IMR-90 (cell line): ENCODE measurements around the gene MIOX. TPM values are rescaled to one million over a fixed set of nuclear protein-coding genes. Genes with fewer than 3 reads are reported as not detected.

Experiments
- ATAC-seq: fragments of 200-7000 bp; cut with Tn5 transposase; 2 replicates; pipeline ENCODE4 v1.9.1; 2020; ENCODE audit warnings: low read depth, mild to moderate bottlenecking, moderate library complexity
- BruUV-seq: library from RNA; stranded (reverse); fragments of 400-500 nt; replicated peaks from 2 replicates; lab custom pipeline; 2021; lab: Mats Ljungman, UMichigan
- CTCF ChIA-PET: fragments of 300-600 bp; formaldehyde crosslinking; extraction: SDS; loops from one replicate; lab custom pipeline; 2021; ENCODE audit warnings: antibody characterized with exemption; lab: Yijun Ruan, JAX
- POLR2A ChIA-PET: fragments of 300-600 bp; sonication (Branson Sonifier 250); formaldehyde crosslinking; loops from one replicate; lab custom pipeline; 2022; ENCODE audit warnings: antibody characterized with exemption; ENCODE audit not compliant: unreplicated experiment; lab: Charles Lee
- DNase-seq: peaks from one replicate; pipeline ENCODE4 v3.0.0; 2013
- H2AFZ ChIP-seq: replicated peaks from 2 replicates; pipeline ENCODE3; 2013; ENCODE audit warnings: low read length, mild to moderate bottlenecking; ENCODE audit not compliant: poor library complexity
- H2AK5ac ChIP-seq: 2 replicates; pipeline ENCODE4 v1.6.1; 2013; ENCODE audit warnings: low read depth, low read length, inconsistent platforms
- H2AK9ac ChIP-seq: replicated peaks from 2 replicates; pipeline ENCODE3; 2013; ENCODE audit warnings: mild to moderate bottlenecking, low read depth, low read length, moderate library complexity; ENCODE audit not compliant: poor library complexity
- H2BK120ac ChIP-seq: 2 replicates; pipeline ENCODE4 v1.6.1; 2013; ENCODE audit warnings: low read depth, low read length, inconsistent platforms
- H2BK15ac ChIP-seq: 3 replicates; pipeline ENCODE4 v1.6.1; 2013; ENCODE audit warnings: low read depth, low read length, inconsistent platforms
- H2BK20ac ChIP-seq: 2 replicates; pipeline ENCODE4 v1.6.1; 2013; ENCODE audit warnings: low read depth, mild to moderate bottlenecking, inconsistent platforms, low read length, moderate library complexity
- H2BK5ac ChIP-seq: 2 replicates; pipeline ENCODE4 v1.6.1; 2013; ENCODE audit warnings: mild to moderate bottlenecking, low read depth, low read length, inconsistent platforms; ENCODE audit not compliant: poor library complexity, severe bottlenecking
- H3K14ac ChIP-seq: replicated peaks from 2 replicates; pipeline ENCODE4 v1.6.1; 2013; ENCODE audit warnings: low read depth, low read length, inconsistent platforms
- H3K18ac ChIP-seq: 2 replicates; pipeline ENCODE4 v1.6.1; 2013; ENCODE audit warnings: low read depth, low read length, control low read depth
- H3K23ac ChIP-seq: 2 replicates; pipeline ENCODE4 v1.6.1; 2013; ENCODE audit warnings: low read depth, low read length, inconsistent platforms
- H3K27ac ChIP-seq: 2 replicates; pipeline ENCODE4 v1.5.1; 2013; ENCODE audit warnings: mild to moderate bottlenecking, control low read depth, low read length; ENCODE audit not compliant: insufficient read depth
- H3K27me3 ChIP-seq: 2 replicates; pipeline ENCODE4 v1.6.1; 2013; ENCODE audit warnings: low read length; ENCODE audit not compliant: control insufficient read depth, insufficient read depth
- H3K36me3 ChIP-seq: 2 replicates; pipeline ENCODE4 v1.6.1; 2013; ENCODE audit warnings: low read length, mixed read lengths; ENCODE audit not compliant: control insufficient read depth, insufficient read depth
- H3K4ac ChIP-seq: 2 replicates; pipeline ENCODE4 v1.6.1; 2013; ENCODE audit warnings: low read depth, low read length, inconsistent platforms
- H3K4me1 ChIP-seq: 2 replicates; pipeline ENCODE4 v1.6.1; 2013; ENCODE audit warnings: low read length, mixed read lengths; ENCODE audit not compliant: control insufficient read depth, insufficient read depth
- H3K4me2 ChIP-seq: 2 replicates; pipeline ENCODE4 v1.6.1; 2013; ENCODE audit warnings: low read depth, mild to moderate bottlenecking, control low read depth, low read length, moderate library complexity
- H3K4me3 ChIP-seq: 2 replicates; pipeline ENCODE4 v1.5.1; 2013; ENCODE audit warnings: low read depth, mild to moderate bottlenecking, control low read depth, low read length, moderate library complexity; ENCODE audit not compliant: insufficient read depth
- H3K56ac ChIP-seq: 2 replicates; pipeline ENCODE4 v1.6.1; 2013; ENCODE audit warnings: low read length, inconsistent platforms; ENCODE audit not compliant: insufficient read depth; ENCODE audit errors: extremely low read depth
- H3K79me1 ChIP-seq, 2 experiments: 2 replicates each; pipeline ENCODE4 v1.6.1; 2013; ENCODE audit warnings: low read length in 2 of 2, inconsistent platforms in 1 of 2, low read depth in 1 of 2
- H3K9ac ChIP-seq: 2 replicates; pipeline ENCODE4 v1.6.1; 2013; ENCODE audit warnings: low read depth, low read length, control low read depth
- H3K9me1 ChIP-seq: 2 replicates; pipeline ENCODE4 v1.6.1; 2013; ENCODE audit warnings: low read length, inconsistent platforms; ENCODE audit not compliant: insufficient read depth
- H3K9me3 ChIP-seq: 2 replicates; pipeline ENCODE4 v1.6.1; 2013; ENCODE audit warnings: low read length; ENCODE audit not compliant: control insufficient read depth, insufficient read depth
- H4K20me1 ChIP-seq: 2 replicates; pipeline ENCODE4 v1.6.1; 2013; ENCODE audit warnings: low read length, inconsistent platforms; ENCODE audit not compliant: insufficient read depth
- H4K5ac ChIP-seq: 2 replicates; pipeline ENCODE4 v1.6.1; 2013; ENCODE audit warnings: mild to moderate bottlenecking, low read depth, low read length, control low read depth
- H4K8ac ChIP-seq, 2 experiments: 2 replicates each; pipeline ENCODE4 v1.6.1; 2013; ENCODE audit warnings: low read depth in 2 of 2, low read length in 2 of 2, control low read depth in 1 of 2, inconsistent platforms in 1 of 2
- H4K91ac ChIP-seq: 2 replicates; pipeline ENCODE4 v1.6.1; 2013; ENCODE audit warnings: low read depth, low read length, inconsistent platforms; ENCODE audit not compliant: insufficient read depth
- BHLHE40 ChIP-seq: fragments of 150-350 bp; IDR thresholded peaks from 2 replicates; pipeline ENCODE4 v1.6.1; 2016; ENCODE audit warnings: mild to moderate bottlenecking, low read depth, low read length
- CEBPB ChIP-seq: IDR thresholded peaks from 2 replicates; pipeline ENCODE4 v1.6.1; 2012; ENCODE audit warnings: low read depth, low read length, improper control_type of control experiment
- ELK1 ChIP-seq: fragments of 150-350 bp; IDR thresholded peaks from 2 replicates; pipeline ENCODE4 v1.6.1; 2016; ENCODE audit warnings: low read depth, mild to moderate bottlenecking, low read length, moderate library complexity, borderline replicate concordance
- FOS ChIP-seq: fragments of 150-350 bp; IDR thresholded peaks from 2 replicates; pipeline ENCODE4 v1.6.1; 2016; ENCODE audit warnings: low read depth, low read length
- MAZ ChIP-seq: IDR thresholded peaks from 2 replicates; pipeline ENCODE4 v1.6.1; 2012; ENCODE audit warnings: low read depth, mild to moderate bottlenecking, low read length, improper control_type of control experiment, moderate library complexity, borderline replicate concordance
- NFE2L2 ChIP-seq: fragments of 150-350 bp; IDR thresholded peaks from 2 replicates; pipeline ENCODE4 v1.6.1; 2016; ENCODE audit warnings: low read depth, mild to moderate bottlenecking, low read length
- POLR2A ChIP-seq: IDR thresholded peaks from 2 replicates; pipeline ENCODE4 v1.6.1; 2012; ENCODE audit warnings: mild to moderate bottlenecking, low read depth, low read length
- RAD21 ChIP-seq: IDR thresholded peaks from 2 replicates; pipeline ENCODE4 v1.6.1; 2012; ENCODE audit warnings: low read length, improper control_type of control experiment
- RCOR1 ChIP-seq: IDR thresholded peaks from 2 replicates; pipeline ENCODE4 v1.6.1; 2012; ENCODE audit warnings: mild to moderate bottlenecking, low read length, improper control_type of control experiment; ENCODE audit not compliant: insufficient replicate concordance
- RFX5 ChIP-seq: IDR thresholded peaks from 2 replicates; pipeline ENCODE4 v1.8.0; 2012; ENCODE audit warnings: low read depth, mild to moderate bottlenecking, low read length, moderate library complexity
- SMC3 ChIP-seq: fragments of 150-350 bp; IDR thresholded peaks from 2 replicates; pipeline ENCODE4 v1.6.1; 2016; ENCODE audit warnings: low read depth, mild to moderate bottlenecking, antibody characterized with exemption, low read length, moderate library complexity
- WGBS, 2 experiments: methylation state at CpG; one replicate each; pipeline versions ENCODE4 v1.1.5 to v1.1.7; 2013; ENCODE audit warnings: missing lambda C conversion rate in 2 of 2; ENCODE audit not compliant: insufficient read length in 1 of 2; ENCODE audit errors: extremely low coverage in 2 of 2; 5-methylcytosine and 5-hydroxymethylcytosine counted together
- dilution Hi-C: fragments of 300-500 bp; cut with HindIII; formaldehyde crosslinking; loops from one replicate; pipeline ENCODE4 v1.14.3; 2018; ENCODE audit warnings: low sequenced_read_pairs; ENCODE audit not compliant: unreplicated experiment
- in situ Hi-C: fragments of 300-500 bp; cut with MboI; formaldehyde crosslinking; loops from 3 replicates; pipeline ENCODE4 v1.14.3; 2019; ENCODE audit warnings: low sequenced_read_pairs, inconsistent platforms, mixed read lengths
- intact Hi-C: fragments of 100-400 bp; cut with micrococcal nuclease; formaldehyde crosslinking; loops from 2 replicates; pipeline ENCODE4 v1.10.0; 2022
- polyA plus RNA-seq, 3 experiments: library from polyadenylated mRNA; depleted of rRNA; stranded (reverse); fragments of >200 nt; gene quantifications; 2 replicates each; pipeline ENCODE4 v1.2.3, GENCODE V29; 2012; ENCODE audit warnings: low replicate concordance in 1 of 3
- total RNA-seq: library from RNA; depleted of rRNA; stranded (reverse); fragments of >200 nt; gene quantifications from 2 replicates; pipeline ENCODE4 v1.2.3, GENCODE V29; 2012
- TF ChIP-seq, protein P1 (sequence below): fragments of 150-350 bp; IDR thresholded peaks from 2 replicates; pipeline ENCODE4 v1.6.1; 2017; ENCODE audit warnings: mild to moderate bottlenecking, antibody characterized with exemption, low read length, low read depth
- TF ChIP-seq, protein P2 (sequence below): conservative IDR thresholded peaks from 2 replicates; pipeline ENCODE4 v1.5.1; 2012; ENCODE audit warnings: mild to moderate bottlenecking, low read depth, low read length, improper control_type of control experiment

Gene MIOX
- total and polyA plus RNA-seq, 2 of the 4 experiments (the other 2 are of a cell fraction) = not detected

DNA sequence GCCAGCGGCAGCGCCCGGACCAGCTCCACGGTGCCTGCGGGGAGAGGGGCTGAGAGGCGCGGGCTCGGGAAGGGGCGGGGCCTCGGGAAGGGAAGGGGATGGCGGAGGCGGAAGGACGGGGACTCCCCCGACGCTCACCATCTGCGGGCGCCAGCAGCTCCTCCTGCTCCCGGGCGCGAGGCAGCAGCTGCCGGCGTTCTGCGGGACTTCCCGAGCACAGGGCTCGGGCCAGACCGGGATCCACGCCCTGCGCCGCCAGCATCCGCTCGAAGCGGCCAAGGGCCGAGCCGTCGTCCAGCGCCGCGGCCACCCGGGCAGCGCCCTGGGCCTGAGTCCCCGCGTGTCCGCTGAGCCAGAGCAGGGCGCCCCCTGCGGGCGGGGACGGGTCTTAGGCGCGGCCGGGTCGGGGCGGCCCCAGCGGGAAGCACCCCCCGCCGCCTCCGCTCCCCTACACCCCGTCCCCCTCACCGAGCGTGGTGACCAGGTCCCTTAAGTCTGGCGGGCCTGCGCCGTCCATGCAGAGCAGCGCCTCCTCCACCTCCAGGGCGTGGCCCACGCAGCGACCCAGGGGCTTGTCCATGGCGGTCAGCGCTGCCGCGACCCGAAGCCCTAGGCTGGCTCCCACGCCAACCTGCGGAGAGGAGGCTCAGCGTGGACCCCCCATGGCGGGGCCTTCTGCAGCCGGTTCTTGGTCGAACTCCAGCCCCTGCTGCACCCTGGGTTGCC is 39.6 kb downstream of the MIOX start:
- Histone ChIP-seq H2BK5ac (peak overlapping the region; percentile 85), H3K4me1 (peaks cover 17% of the 10 kb centered on the region), H4K91ac (peak overlapping the region; percentile 76), H3K27me3 (peaks cover 2% of the 10 kb centered on the region; the same call in 1 of the 2 replicates), H3K79me1 (peaks cover 11 to 46% of the 10 kb centered on the region in 2 experiments), H4K8ac (peak overlapping the region; percentile 82 to 91), H3K9me3 (no peaks in the 10 kb centered on the region), H3K4me2 (peak overlapping the region; percentile 90), H2BK120ac (peak overlapping the region; percentile 52), H3K36me3 (peaks cover 24% of the 10 kb centered on the region), H2BK15ac (no peak overlapping the region), H4K20me1 (peaks cover 19% of the 10 kb centered on the region), H2AFZ (peak overlapping the region; percentile 96), H3K4me3 (peak overlapping the region; percentile 84), H3K4ac (peak overlapping the region; percentile 96), H3K9me1 (peaks cover 15% of the 10 kb centered on the region), H2AK5ac (peak overlapping the region; percentile 94), H4K5ac (peak overlapping the region; percentile 79), H3K27ac (peak overlapping the region; percentile 96), H3K18ac (peak overlapping the region; percentile 48; the same call in 1 of the 2 replicates), H2AK9ac (peak overlapping the region; percentile 99), H2BK20ac (no peak overlapping the region), H3K23ac (peak overlapping the region; percentile 97), H3K9ac (peak overlapping the region; percentile 89), H3K14ac (peak overlapping the region; percentile 92), H3K56ac (peak overlapping the region; percentile 83)
- dilution Hi-C loops (no loop called here), in situ Hi-C loops (loop anchor here (5.0 kb wide), 1 partner anchor 51 kb away; the partner anchor contains the start of gene CPT1B), intact Hi-C loops (loop anchor here (5.0 kb wide), 1 partner anchor 56 kb away; the partner anchor contains the start of gene CHKB)
- DNase-seq = peak; percentile 64
- ATAC-seq = peak; percentile 56
- ChIA-PET POLR2A (interaction anchor here (0.6 to 0.7 kb wide), 3 partner anchors 18 to 53 kb away, joined by 3 to 4 read pairs (median 3); partner anchors contain the start of genes LMF2, NCAPH2 and SYCE3), CTCF (interaction anchor here (0.5 to 1.6 kb wide), 11 partner anchors 17 to 231 kb away, joined by 3 to 8 read pairs (median 4); partner anchors contain the start of genes CHKB, LMF2, NCAPH2 and SYCE3)
- 0% methylated on average over 25 of the region's 77 CpGs; no CpG with 5 or more reads in 1 of the 2 experiments for WGBS, 2 experiments
- no TSS peak for BruUV-seq
- no peak for TF ChIP-seq MAZ
- no peak for TF ChIP-seq BHLHE40
- TF ChIP-seq POLR2A = no peak; the same call in 1 of the 2 replicates
- no peak for TF ChIP-seq RFX5
- no peak for TF ChIP-seq FOS
- no peak for TF ChIP-seq CEBPB
- no peak for TF ChIP-seq ELK1
- peak; percentile 24 for TF ChIP-seq RCOR1
- TF ChIP-seq RAD21 = peak; percentile 35
- TF ChIP-seq, protein P1, sequence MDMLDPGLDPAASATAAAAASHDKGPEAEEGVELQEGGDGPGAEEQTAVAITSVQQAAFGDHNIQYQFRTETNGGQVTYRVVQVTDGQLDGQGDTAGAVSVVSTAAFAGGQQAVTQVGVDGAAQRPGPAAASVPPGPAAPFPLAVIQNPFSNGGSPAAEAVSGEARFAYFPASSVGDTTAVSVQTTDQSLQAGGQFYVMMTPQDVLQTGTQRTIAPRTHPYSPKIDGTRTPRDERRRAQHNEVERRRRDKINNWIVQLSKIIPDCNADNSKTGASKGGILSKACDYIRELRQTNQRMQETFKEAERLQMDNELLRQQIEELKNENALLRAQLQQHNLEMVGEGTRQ = no peak
- TF ChIP-seq, protein P2, sequence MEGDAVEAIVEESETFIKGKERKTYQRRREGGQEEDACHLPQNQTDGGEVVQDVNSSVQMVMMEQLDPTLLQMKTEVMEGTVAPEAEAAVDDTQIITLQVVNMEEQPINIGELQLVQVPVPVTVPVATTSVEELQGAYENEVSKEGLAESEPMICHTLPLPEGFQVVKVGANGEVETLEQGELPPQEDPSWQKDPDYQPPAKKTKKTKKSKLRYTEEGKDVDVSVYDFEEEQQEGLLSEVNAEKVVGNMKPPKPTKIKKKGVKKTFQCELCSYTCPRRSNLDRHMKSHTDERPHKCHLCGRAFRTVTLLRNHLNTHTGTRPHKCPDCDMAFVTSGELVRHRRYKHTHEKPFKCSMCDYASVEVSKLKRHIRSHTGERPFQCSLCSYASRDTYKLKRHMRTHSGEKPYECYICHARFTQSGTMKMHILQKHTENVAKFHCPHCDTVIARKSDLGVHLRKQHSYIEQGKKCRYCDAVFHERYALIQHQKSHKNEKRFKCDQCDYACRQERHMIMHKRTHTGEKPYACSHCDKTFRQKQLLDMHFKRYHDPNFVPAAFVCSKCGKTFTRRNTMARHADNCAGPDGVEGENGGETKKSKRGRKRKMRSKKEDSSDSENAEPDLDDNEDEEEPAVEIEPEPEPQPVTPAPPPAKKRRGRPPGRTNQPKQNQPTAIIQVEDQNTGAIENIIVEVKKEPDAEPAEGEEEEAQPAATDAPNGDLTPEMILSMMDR = peak; percentile 64
- no peak for TF ChIP-seq SMC3
- TF ChIP-seq NFE2L2 = no peak
